ENCODE measurements around the gene FYN. TPM values are rescaled to one million over a fixed set of nuclear protein-coding genes. Genes with fewer than 3 reads are reported as not detected.
"Not testable (repeated sequence)": the region's sequence is repeated elsewhere in the genome, so short reads cannot be mapped to it uniquely, and the experiment has no call there.

FYN gene
- total RNA-seq, 4 donors from 2014 or later = 37.8 to 65.8 (median 53.8) TPM

- Histone ChIP-seq H3K27ac (replicated peaks in 1 of 4) (no peak overlapping the region), H3K4me1 (no peaks in the 10 kb centered on the region), H3K36me3 (no peaks in the 10 kb centered on the region), H3K9me3 (no peaks in the 10 kb centered on the region), H3K4me3 (no peak overlapping the region), H3K27me3 (no peaks in the 10 kb centered on the region)
- intact Hi-C loops (cut with DNase I) = no loop called here
- TF ChIP-seq EP300 (IDR thresholded peaks at IDR 0.05) (no peak), POLR2AphosphoS5 (IDR thresholded peaks at IDR 0.05) (no peak), POLR2A (IDR thresholded peaks at IDR 0.05; ENCODE audit: low read depth) (no peak)
- TF ChIP-seq, protein P1, sequence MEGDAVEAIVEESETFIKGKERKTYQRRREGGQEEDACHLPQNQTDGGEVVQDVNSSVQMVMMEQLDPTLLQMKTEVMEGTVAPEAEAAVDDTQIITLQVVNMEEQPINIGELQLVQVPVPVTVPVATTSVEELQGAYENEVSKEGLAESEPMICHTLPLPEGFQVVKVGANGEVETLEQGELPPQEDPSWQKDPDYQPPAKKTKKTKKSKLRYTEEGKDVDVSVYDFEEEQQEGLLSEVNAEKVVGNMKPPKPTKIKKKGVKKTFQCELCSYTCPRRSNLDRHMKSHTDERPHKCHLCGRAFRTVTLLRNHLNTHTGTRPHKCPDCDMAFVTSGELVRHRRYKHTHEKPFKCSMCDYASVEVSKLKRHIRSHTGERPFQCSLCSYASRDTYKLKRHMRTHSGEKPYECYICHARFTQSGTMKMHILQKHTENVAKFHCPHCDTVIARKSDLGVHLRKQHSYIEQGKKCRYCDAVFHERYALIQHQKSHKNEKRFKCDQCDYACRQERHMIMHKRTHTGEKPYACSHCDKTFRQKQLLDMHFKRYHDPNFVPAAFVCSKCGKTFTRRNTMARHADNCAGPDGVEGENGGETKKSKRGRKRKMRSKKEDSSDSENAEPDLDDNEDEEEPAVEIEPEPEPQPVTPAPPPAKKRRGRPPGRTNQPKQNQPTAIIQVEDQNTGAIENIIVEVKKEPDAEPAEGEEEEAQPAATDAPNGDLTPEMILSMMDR (IDR thresholded peaks at IDR 0.05) = no peak
- no peak for DNase-seq (ENCODE audit: extremely low spot score)
- WGBS = 93% methylated on average over 3 of the region's 3 CpGs
These were observed 36.0 kb upstream of the FYN start for GRCh38 chr6:111909238-111909637.

DNA sequence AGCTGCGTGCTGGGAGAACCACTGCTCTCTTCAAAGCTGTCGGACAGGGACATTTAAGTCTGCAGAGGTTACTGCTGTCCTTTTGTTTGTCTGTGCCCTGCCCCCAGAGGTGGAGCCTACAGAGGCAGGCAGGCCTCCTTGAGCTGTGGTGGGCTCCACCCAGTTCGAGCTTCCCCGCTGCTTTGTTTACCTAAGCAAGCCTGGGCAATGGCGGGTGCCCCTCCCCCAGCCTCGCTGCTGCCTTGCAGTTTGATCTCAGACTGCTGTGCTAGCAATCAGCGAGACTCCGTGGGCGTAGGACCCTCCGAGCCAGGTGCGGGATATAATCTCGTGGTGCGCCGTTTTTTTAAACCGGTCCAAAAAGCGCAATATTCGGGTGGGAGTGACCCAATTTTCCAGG lies 35.1 kb upstream of the FYN start:
- DNase-seq (ENCODE audit: extremely low spot score); H3K4me1 ChIP-seq; H3K36me3 ChIP-seq; H3K27ac ChIP-seq (replicated peaks in 1 of 4); intact Hi-C loops (cut with DNase I); H3K4me3 ChIP-seq; H3K9me3 ChIP-seq; H3K27me3 ChIP-seq: not testable (repeated sequence)
- no CpG with 5 or more reads among the region's 17 CpGs for WGBS

DNA sequence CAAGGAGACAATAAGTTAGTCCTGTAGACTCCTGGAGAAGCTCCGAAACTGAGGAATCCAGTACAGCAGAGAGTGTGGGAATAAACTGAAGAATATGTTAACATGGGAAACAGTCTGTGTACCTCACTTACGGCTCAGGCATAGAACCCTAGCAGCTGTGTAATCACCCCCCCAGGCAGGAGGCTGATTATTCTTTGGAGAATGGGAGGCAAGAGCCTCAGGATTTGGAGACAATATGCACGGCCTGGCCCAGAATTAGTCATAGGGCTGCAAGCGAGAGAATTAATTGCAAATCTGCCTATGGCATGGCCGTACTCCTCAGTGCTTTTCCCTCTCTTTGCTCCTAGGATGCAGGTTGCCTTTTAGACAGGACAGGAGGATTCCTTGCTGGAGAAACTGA lies 27.5 kb upstream of the FYN start:
- no peaks in the 10 kb centered on the region for H3K4me1 ChIP-seq
- no peaks in the 10 kb centered on the region for H3K9me3 ChIP-seq
- no peak overlapping the region for H3K4me3 ChIP-seq
- no peak for DNase-seq (ENCODE audit: extremely low spot score)
- intact Hi-C loops (cut with DNase I) = no loop called here
- 95% methylated on average over 5 of the region's 5 CpGs for WGBS
- no peaks in the 10 kb centered on the region for H3K36me3 ChIP-seq
- H3K27me3 ChIP-seq = no peaks in the 10 kb centered on the region
- no peak for TF ChIP-seq EP300 (IDR thresholded peaks at IDR 0.05)
- TF ChIP-seq, protein P1 (IDR thresholded peaks at IDR 0.05) = no peak
- no peak for TF ChIP-seq POLR2AphosphoS5 (IDR thresholded peaks at IDR 0.05)
- no peak for TF ChIP-seq POLR2A (IDR thresholded peaks at IDR 0.05; ENCODE audit: low read depth)
- no peak overlapping the region for H3K27ac ChIP-seq (replicated peaks in 1 of 4)

GRCh38 chr6:111899531-111899930 lies 26.3 kb upstream of the FYN start:
- no peaks in the 10 kb centered on the region for H3K9me3 ChIP-seq
- 81% methylated on average over 3 of the region's 3 CpGs for WGBS
- H3K27ac ChIP-seq (replicated peaks in 1 of 4) = no peak overlapping the region
- no peaks in the 10 kb centered on the region for H3K36me3 ChIP-seq
- TF ChIP-seq POLR2A (IDR thresholded peaks at IDR 0.05; ENCODE audit: low read depth) = no peak
- no peak for TF ChIP-seq EP300 (IDR thresholded peaks at IDR 0.05)
- TF ChIP-seq POLR2AphosphoS5 (IDR thresholded peaks at IDR 0.05) = no peak
- TF ChIP-seq, protein P1 (IDR thresholded peaks at IDR 0.05) = no peak
- intact Hi-C loops (cut with DNase I) = no loop called here
- no peak for DNase-seq (ENCODE audit: extremely low spot score)
- H3K4me1 ChIP-seq = no peaks in the 10 kb centered on the region
- no peaks in the 10 kb centered on the region for H3K27me3 ChIP-seq
- H3K4me3 ChIP-seq = no peak overlapping the region

DNA sequence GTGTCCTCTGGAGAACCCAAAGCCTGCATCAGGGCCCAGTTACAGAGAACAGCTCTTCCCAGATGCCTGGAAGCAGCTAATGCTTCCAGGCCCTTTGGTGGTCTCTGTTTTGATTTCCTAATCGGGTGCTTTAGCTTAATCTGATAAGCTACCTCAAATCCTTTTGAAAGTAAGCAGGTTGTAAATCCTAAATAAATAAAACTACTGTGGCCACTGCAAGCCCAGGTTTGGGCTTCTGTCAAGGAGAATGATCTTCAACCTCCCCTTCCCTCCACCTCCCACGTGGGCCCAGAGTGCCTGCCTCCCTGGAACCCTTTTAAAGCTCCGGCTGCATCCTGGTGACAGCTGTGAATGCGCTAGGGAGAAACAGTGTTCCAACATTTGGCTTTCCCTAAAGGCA lies 25.2 kb upstream of the FYN start:
- DNase-seq (ENCODE audit: extremely low spot score) = no peak
- TF ChIP-seq, protein P1 (IDR thresholded peaks at IDR 0.05) = no peak
- no peak for TF ChIP-seq EP300 (IDR thresholded peaks at IDR 0.05)
- no peak for TF ChIP-seq POLR2AphosphoS5 (IDR thresholded peaks at IDR 0.05)
- TF ChIP-seq POLR2A (IDR thresholded peaks at IDR 0.05; ENCODE audit: low read depth) = no peak
- H3K36me3 ChIP-seq = no peaks in the 10 kb centered on the region
- intact Hi-C loops (cut with DNase I) = no loop called here
- H3K4me3 ChIP-seq = no peak overlapping the region
- H3K27ac ChIP-seq (replicated peaks in 1 of 4) = no peak overlapping the region
- H3K4me1 ChIP-seq = no peaks in the 10 kb centered on the region
- H3K9me3 ChIP-seq = no peaks in the 10 kb centered on the region
- no peaks in the 10 kb centered on the region for H3K27me3 ChIP-seq
- WGBS = 79% methylated on average over 4 of the region's 4 CpGs

Data from esophagus muscularis mucosa (tissue), 4 donors.